Measurements from ENCODE around the gene KIF23.

KIF23 gene

GRCh38 chr15:69424001-69424400 lies 9.9 kb downstream of the KIF23 start:
- no peak for TF ChIP-seq FOXA1 (IDR thresholded peaks at IDR 0.05)
- no peak for TF ChIP-seq SP1 (IDR thresholded peaks at IDR 0.05)
- no peak for TF ChIP-seq L3MBTL2 (conservative IDR thresholded peaks at IDR 0.05)
- no peak for TF ChIP-seq HDGF (IDR thresholded peaks at IDR 0.05; ENCODE audit: borderline replicate concordance)
- TF ChIP-seq ARNT (IDR thresholded peaks at IDR 0.05) = no peak
- TF ChIP-seq NFRKB (IDR thresholded peaks at IDR 0.05) = no peak
- TF ChIP-seq ZNF384 (IDR thresholded peaks at IDR 0.05) = no peak
- TF ChIP-seq, protein P1, sequence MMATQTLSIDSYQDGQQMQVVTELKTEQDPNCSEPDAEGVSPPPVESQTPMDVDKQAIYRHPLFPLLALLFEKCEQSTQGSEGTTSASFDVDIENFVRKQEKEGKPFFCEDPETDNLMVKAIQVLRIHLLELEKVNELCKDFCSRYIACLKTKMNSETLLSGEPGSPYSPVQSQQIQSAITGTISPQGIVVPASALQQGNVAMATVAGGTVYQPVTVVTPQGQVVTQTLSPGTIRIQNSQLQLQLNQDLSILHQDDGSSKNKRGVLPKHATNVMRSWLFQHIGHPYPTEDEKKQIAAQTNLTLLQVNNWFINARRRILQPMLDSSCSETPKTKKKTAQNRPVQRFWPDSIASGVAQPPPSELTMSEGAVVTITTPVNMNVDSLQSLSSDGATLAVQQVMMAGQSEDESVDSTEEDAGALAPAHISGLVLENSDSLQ (IDR thresholded peaks at IDR 0.05) = no peak
- TF ChIP-seq FOXM1 (IDR thresholded peaks at IDR 0.05; ENCODE audit: borderline replicate concordance) = no peak
- TF ChIP-seq CTBP1 (IDR thresholded peaks at IDR 0.05; ENCODE audit: borderline replicate concordance) = no peak
- no peak for TF ChIP-seq LEF1 (IDR thresholded peaks at IDR 0.05; ENCODE audit: borderline replicate concordance)
- TF ChIP-seq FOXK2 (IDR thresholded peaks at IDR 0.05) = no peak
- TF ChIP-seq TARDBP (IDR thresholded peaks at IDR 0.05) = no peak
- TF ChIP-seq BHLHE40 (IDR thresholded peaks at IDR 0.05; ENCODE audit: borderline replicate concordance) = no peak
- no peak for TF ChIP-seq ELF4 (IDR thresholded peaks at IDR 0.05)
- no peak for TF ChIP-seq SUZ12 (IDR thresholded peaks at IDR 0.05)
- POLR2A ChIA-PET = no interaction called here
- CTCF ChIA-PET = interaction anchor here (1.5 kb wide), 1 partner anchor 9 kb away, joined by 3 read pairs; no protein-coding TSS in a partner anchor

DNA sequence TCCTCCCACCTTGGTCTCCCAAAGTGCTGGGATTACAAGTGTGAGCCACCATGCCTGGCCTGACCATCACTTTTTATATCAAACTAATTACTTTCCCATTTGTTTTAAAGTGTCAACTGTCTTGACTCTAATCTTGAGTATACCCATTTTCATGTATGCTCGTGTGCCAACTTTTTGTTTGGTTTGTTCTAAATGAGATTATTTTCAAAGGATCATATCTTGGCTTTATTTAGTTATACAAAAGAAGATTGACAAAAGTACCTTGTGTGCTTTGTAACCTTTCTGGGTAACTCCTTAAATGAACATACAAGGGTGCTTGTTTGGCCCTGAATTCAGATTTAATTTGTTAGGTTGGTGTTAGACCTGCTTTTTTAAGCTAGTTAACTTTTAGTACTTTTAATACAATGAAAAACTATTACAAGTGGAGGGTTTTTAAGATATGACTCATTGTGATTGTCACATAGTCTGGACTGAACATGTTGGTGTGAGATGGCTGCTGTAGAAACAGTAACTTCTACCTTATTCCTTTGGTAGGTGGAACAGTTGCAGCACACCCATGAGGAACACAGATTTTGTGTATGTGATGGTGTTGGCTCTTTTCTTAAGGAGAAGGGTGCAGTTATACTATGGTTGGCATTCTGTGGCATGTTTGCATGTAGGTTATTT lies 10.7 kb downstream of the KIF23 start:
- DNase-seq (ENCODE audit: extremely low spot score) = no peak
- ChIA-PET CTCF (no interaction called here), POLR2A (no interaction called here)
- no peak for TF ChIP-seq HDGF (IDR thresholded peaks at IDR 0.05; ENCODE audit: borderline replicate concordance)
- TF ChIP-seq, protein P1 (IDR thresholded peaks at IDR 0.05) = no peak

More at GRCh38 chr15:69424001-69424400, 9.9 kb downstream of the KIF23 start:
- DNase-seq (ENCODE audit: extremely low spot score) = no peak

- no peak for TF ChIP-seq CTBP1 (IDR thresholded peaks at IDR 0.05; ENCODE audit: borderline replicate concordance)
- no peak for TF ChIP-seq FOXK2 (IDR thresholded peaks at IDR 0.05)
- ChIA-PET CTCF (no interaction called here), POLR2A (interaction anchor here (1.1 kb wide), 1 partner anchor 18 kb away, joined by 4 read pairs; the partner anchor contains the start of gene RPLP1)
- DNase-seq (ENCODE audit: extremely low spot score) = no peak
Measured at GRCh38 chr15:69433831-69434230, 19.7 kb downstream of the KIF23 start.

DNA sequence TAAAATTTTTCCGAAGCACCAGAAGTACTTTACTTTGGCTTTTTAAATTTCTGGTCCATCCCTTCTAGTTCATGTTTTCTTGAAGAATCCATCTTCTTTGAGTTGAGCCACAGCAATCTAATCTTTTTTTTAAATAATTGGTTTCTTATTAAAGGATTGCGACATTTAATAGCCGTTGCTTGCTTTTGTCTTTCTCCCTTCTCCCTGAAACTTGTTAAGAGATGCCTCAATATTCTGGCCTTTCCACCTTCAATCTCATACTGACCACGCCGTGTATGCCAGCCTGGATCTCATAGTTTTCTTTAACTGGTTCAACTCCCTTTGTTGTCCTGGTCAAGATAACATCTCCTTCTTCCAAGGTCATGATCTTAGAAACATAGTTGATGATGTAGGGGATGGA lies 20.1 kb downstream of the KIF23 start:
- ChIA-PET CTCF (no interaction called here), POLR2A (no interaction called here)
- no peak for DNase-seq (ENCODE audit: extremely low spot score)
- TF ChIP-seq, protein P1 (IDR thresholded peaks at IDR 0.05) = no peak
- TF ChIP-seq ELF4 (IDR thresholded peaks at IDR 0.05) = no peak
- TF ChIP-seq TARDBP (IDR thresholded peaks at IDR 0.05) = no peak
- TF ChIP-seq FOXM1 (IDR thresholded peaks at IDR 0.05; ENCODE audit: borderline replicate concordance) = no peak
- TF ChIP-seq FOXA1 (IDR thresholded peaks at IDR 0.05) = no peak
- TF ChIP-seq HDGF (IDR thresholded peaks at IDR 0.05; ENCODE audit: borderline replicate concordance) = no peak
- no peak for TF ChIP-seq NFRKB (IDR thresholded peaks at IDR 0.05)

DNA sequence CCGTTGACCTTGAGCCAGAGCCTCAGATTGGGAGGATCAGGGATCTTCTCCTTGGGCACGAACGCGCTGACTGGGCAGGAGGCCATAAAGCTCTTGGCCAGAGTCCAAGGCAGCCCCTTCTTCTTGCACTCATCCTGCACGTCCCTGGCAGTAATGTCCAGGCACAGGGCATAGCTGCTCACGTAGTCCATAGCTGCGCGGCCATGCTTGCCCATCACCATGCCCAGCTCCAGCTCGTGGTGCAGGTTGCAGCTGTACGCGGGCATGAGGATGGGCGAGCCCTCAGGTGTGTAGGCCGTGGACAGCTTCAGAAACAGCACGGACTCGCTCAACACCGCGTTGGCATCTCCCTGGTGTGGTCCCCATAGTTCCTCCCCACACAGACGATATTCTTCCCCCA lies 20.5 kb downstream of the KIF23 start:
- POLR2A ChIA-PET = no interaction called here
- CTCF ChIA-PET = no interaction called here
- TF ChIP-seq NFRKB (IDR thresholded peaks at IDR 0.05) (no peak), ZNF384 (IDR thresholded peaks at IDR 0.05) (no peak), TARDBP (IDR thresholded peaks at IDR 0.05) (no peak), LEF1 (IDR thresholded peaks at IDR 0.05; ENCODE audit: borderline replicate concordance) (no peak), L3MBTL2 (conservative IDR thresholded peaks at IDR 0.05) (no peak), FOXM1 (IDR thresholded peaks at IDR 0.05; ENCODE audit: borderline replicate concordance) (no peak)
- DNase-seq (ENCODE audit: extremely low spot score) = no peak

GRCh38 chr15:69435985-69436384 lies 21.8 kb downstream of the KIF23 start:
- TF ChIP-seq HDGF (IDR thresholded peaks at IDR 0.05; ENCODE audit: borderline replicate concordance) (no peak), NFRKB (IDR thresholded peaks at IDR 0.05) (no peak), SP1 (IDR thresholded peaks at IDR 0.05) (no peak), ELF4 (IDR thresholded peaks at IDR 0.05) (no peak), FOXK2 (IDR thresholded peaks at IDR 0.05) (no peak), FOXA1 (IDR thresholded peaks at IDR 0.05) (no peak), ZNF384 (IDR thresholded peaks at IDR 0.05) (no peak), LEF1 (IDR thresholded peaks at IDR 0.05; ENCODE audit: borderline replicate concordance) (no peak), BHLHE40 (IDR thresholded peaks at IDR 0.05; ENCODE audit: borderline replicate concordance) (no peak)
- no peak for DNase-seq (ENCODE audit: extremely low spot score)
- POLR2A ChIA-PET = interaction anchor here (1.1 kb wide), 1 partner anchor 16 kb away, joined by 10 read pairs; the partner anchor contains the start of gene RPLP1
- CTCF ChIA-PET = no interaction called here

- CTCF ChIA-PET = no interaction called here
- DNase-seq (ENCODE audit: extremely low spot score) = no peak
- POLR2A ChIA-PET = interaction anchor here (1.1 kb wide), 1 partner anchor 15 kb away, joined by 10 read pairs; the partner anchor contains the start of gene RPLP1
- TF ChIP-seq ELF4 (IDR thresholded peaks at IDR 0.05) (no peak), BHLHE40 (IDR thresholded peaks at IDR 0.05; ENCODE audit: borderline replicate concordance) (no peak), FOXK2 (IDR thresholded peaks at IDR 0.05) (no peak)
Measured at GRCh38 chr15:69436951-69437350, 22.8 kb downstream of the KIF23 start.
